ENCODE results near the gene ARHGEF28.

- no peak for TF ChIP-seq CTCF (IDR thresholded peaks at IDR 0.05; ENCODE audit: low read depth, low read length, poor library complexity, severe bottlenecking)
- TF ChIP-seq EZH2phosphoT487 (IDR thresholded peaks at IDR 0.05; ENCODE audit: borderline replicate concordance, low read length): no peak
Measured at GRCh38 chr5:73863876-73864275, 237.9 kb downstream of the ARHGEF28 start.

Data from DOHH2 (cell line).